Measurements from ENCODE around the gene CEP83. TPM values are rescaled to one million over a fixed set of nuclear protein-coding genes. Genes with fewer than 3 reads are reported as not detected.
A peak's percentile ranks its signal among the peaks of the same experiment; 100 is the strongest.

The CEP83 gene
- total and polyA plus RNA-seq, 9 of the 15 experiments (the other 6 are each of a cell fraction or from before 2014, with no cell fraction given), result 5.3 to 40.5 (median 31.3) TPM

DNA sequence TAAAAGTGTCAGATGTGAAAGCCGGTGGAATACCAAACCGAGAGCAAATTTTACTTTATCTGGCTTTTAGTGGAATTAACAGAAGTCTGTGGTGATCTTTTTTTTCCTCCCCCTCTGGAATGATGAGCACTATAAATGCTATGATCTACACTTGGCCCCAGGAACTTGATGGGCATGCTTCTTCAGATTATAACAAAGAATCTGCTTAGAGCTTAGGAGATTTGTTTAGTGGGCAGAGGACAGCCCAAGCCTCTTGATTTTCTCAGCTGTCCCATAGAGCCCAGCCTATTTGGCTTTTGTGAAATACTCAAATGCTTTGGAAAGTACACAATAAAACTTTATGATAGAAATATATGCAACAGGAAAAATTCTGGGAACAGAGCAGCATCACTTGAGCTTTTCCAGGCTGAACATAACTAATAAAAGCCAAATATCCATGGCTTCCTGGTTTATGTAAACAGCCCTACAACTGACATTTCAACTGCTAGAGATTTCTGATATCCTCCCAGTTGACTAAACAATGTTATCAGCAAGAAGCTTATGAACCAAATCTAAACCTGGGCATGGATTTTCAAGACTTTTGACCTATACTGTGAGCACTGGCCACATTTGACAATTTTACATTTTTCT lies 161.7 kb downstream of the CEP83 start (continued):
- TF ChIP-seq PKNOX1 (IDR thresholded peaks at IDR 0.05), result no peak
- no peak for TF ChIP-seq ZFPM2 (CRISPR knock-in tag; IDR thresholded peaks at IDR 0.05)
- TF ChIP-seq LCOR (CRISPR knock-in tag; IDR thresholded peaks at IDR 0.05), result no peak
- TF ChIP-seq POLR2B (IDR thresholded peaks at IDR 0.05; ENCODE audit: low read depth, partially characterized antibody), result no peak
- peak in 1 of 2 experiments; percentile 55; a peak in 2 of 4 replicates for TF ChIP-seq FOXA3 (CRISPR knock-in tag; conservative IDR thresholded peaks at IDR 0.05 in 1 of 2, IDR thresholded peaks at IDR 0.05 in 1 of 2)

GRCh38 chr12:94297096-94297699 lies 162.5 kb downstream of the CEP83 start:
- Histone ChIP-seq H3K9me3 (replicated peaks; ENCODE audit: control insufficient read depth, insufficient read depth, low read depth, low read length) (no peaks in the 10 kb centered on the region), H4K20me1 (replicated peaks; ENCODE audit: control insufficient read depth, insufficient read depth, low read length) (no peaks in the 10 kb centered on the region), H3K27me3 (ENCODE audit: control insufficient read depth in 2 of 2, insufficient read depth in 2 of 2, low read length in 2 of 2) (no peaks in the 10 kb centered on the region), H3K4me1 (replicated peaks in 1 of 2; ENCODE audit: control insufficient read depth in 2 of 2, insufficient read depth in 2 of 2, low read length in 2 of 2) (no peaks in the 10 kb centered on the region; a peak in 2 of 5 replicates), H3K4me3 (no peak overlapping the region), H3K36me3 (ENCODE audit: control insufficient read depth, insufficient read depth, low read length) (peaks cover 12% of the 10 kb centered on the region; the same call in 2 of the 3 replicates), H3K27ac (ENCODE audit: extremely low read depth, low read depth, low read length) (no peak overlapping the region), H3K9me1 (ENCODE audit: control insufficient read depth, insufficient read depth, low read length) (no peaks in the 10 kb centered on the region), H2AFZ (ENCODE audit: low read depth, low read length) (no peak overlapping the region), H3K9ac (ENCODE audit: insufficient read depth in 1 of 2, low read depth in 2 of 2, low read length in 2 of 2) (no peak overlapping the region), H3K4me2 (ENCODE audit: insufficient read depth, low read length) (no peak overlapping the region), H3K79me2 (ENCODE audit: control insufficient read depth, insufficient read depth, low read length) (no peaks in the 10 kb centered on the region)
- no peak for ATAC-seq
- in situ Hi-C loops (cut with MboI), result no loop called here
- no TSS peak for BruUV-seq (replicated peaks)
- DNase-seq (ENCODE audit: extremely low read depth in 1 of 4, low spot score in 3 of 4), result no peak
- FAIRE-seq, result no peak
- ChIA-PET POLR2A (no interaction called here), CTCF (ENCODE audit: low intra/inter-chr PET ratio) (no interaction called here)
- intact Hi-C loops (cut with micrococcal nuclease), result no loop called here
- 79% methylated on average over 6 of the region's 6 CpGs for WGBS (ENCODE audit: insufficient coverage, low coverage, missing lambda C conversion rate)
- no peak for TF ChIP-seq SMARCE1 (IDR thresholded peaks at IDR 0.05)
- no peak for TF ChIP-seq BRF2 (IDR thresholded peaks at IDR 0.05; ENCODE audit: borderline replicate concordance, insufficient read depth, insufficient read length)
- no peak for TF ChIP-seq E2F6 (IDR thresholded peaks at IDR 0.05; ENCODE audit: borderline replicate concordance in 1 of 2, extremely low read depth in 1 of 2, insufficient read depth in 1 of 2, insufficient read length in 1 of 2, low read depth in 1 of 2, low read length in 1 of 2, poor library complexity in 1 of 2, severe bottlenecking in 1 of 2)
- TF ChIP-seq RFX1 (IDR thresholded peaks at IDR 0.05), result no peak
- TF ChIP-seq RAD21 (CRISPR knock-in tag; conservative IDR thresholded peaks at IDR 0.05 in 1 of 2, IDR thresholded peaks at IDR 0.05 in 1 of 2), result no peak
- TF ChIP-seq, protein P1, sequence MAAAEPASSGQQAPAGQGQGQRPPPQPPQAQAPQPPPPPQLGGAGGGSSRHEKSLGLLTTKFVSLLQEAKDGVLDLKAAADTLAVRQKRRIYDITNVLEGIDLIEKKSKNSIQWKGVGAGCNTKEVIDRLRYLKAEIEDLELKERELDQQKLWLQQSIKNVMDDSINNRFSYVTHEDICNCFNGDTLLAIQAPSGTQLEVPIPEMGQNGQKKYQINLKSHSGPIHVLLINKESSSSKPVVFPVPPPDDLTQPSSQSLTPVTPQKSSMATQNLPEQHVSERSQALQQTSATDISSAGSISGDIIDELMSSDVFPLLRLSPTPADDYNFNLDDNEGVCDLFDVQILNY (CRISPR knock-in tag; IDR thresholded peaks at IDR 0.05), result no peak
- TF ChIP-seq, protein P2, sequence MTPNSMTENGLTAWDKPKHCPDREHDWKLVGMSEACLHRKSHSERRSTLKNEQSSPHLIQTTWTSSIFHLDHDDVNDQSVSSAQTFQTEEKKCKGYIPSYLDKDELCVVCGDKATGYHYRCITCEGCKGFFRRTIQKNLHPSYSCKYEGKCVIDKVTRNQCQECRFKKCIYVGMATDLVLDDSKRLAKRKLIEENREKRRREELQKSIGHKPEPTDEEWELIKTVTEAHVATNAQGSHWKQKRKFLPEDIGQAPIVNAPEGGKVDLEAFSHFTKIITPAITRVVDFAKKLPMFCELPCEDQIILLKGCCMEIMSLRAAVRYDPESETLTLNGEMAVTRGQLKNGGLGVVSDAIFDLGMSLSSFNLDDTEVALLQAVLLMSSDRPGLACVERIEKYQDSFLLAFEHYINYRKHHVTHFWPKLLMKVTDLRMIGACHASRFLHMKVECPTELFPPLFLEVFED (CRISPR knock-in tag; conservative IDR thresholded peaks at IDR 0.05), result no peak
- TF ChIP-seq ZNF445 (CRISPR knock-in tag; IDR thresholded peaks at IDR 0.05; ENCODE audit: low read depth), result no peak

Data from K562 (cell line).